ENCODE results near the gene NPTXR. TPM values are rescaled to one million over a fixed set of nuclear protein-coding genes. Genes with fewer than 3 reads are reported as not detected.
A peak's percentile ranks its signal among the peaks of the same experiment; 100 is the strongest.

Gene NPTXR
- total RNA-seq: under 1 TPM; 0.18 to 0.68 (median 0.28) TPM
- long read RNA-seq: 0 reads

DNA sequence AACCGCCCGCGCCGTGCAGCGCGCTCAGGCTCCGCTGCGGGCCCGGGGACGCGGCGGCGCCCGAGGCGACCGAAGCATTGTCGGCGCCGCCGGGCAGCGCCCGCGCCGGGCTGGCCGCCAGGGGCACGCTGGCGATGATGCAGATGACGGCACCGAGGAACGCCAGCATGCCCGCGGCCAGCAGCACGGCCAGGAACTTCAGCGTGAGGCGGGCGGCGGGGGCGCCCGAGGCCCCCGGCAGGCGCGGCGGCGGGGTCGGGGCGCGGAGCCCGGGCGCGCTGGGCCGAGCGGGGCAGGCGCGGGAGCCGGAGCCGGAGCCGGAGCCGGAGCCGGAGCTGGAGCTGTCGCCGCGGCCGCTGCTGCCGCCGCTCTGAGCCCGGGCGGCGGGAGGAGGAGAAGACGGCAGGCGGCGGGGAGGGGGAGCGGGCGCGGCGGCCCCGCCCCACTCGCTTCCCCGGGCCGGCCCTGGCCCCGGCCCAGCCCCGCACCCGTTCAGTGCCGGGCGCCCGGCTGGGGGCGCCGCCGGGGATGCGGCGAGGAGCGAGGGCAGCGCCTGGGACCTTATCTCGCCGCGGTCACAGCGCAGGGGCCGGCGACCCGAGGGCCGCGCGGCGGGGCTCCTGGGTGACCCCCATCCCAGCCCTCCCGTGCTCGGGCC is at the start of gene NPTXR:
Gene NPTXR (minus strand): TSS at position 372 of the 658 bp plus-strand sequence.
- H3K4me3 ChIP-seq: peak within 1 kb of the TSS in 1 of 3 donors; percentile 37
- H3K27ac ChIP-seq: no peak within 1 kb of the TSS
- TF ChIP-seq POLR2A (IDR thresholded peaks at IDR 0.05): no peak
- TF ChIP-seq, protein P1, sequence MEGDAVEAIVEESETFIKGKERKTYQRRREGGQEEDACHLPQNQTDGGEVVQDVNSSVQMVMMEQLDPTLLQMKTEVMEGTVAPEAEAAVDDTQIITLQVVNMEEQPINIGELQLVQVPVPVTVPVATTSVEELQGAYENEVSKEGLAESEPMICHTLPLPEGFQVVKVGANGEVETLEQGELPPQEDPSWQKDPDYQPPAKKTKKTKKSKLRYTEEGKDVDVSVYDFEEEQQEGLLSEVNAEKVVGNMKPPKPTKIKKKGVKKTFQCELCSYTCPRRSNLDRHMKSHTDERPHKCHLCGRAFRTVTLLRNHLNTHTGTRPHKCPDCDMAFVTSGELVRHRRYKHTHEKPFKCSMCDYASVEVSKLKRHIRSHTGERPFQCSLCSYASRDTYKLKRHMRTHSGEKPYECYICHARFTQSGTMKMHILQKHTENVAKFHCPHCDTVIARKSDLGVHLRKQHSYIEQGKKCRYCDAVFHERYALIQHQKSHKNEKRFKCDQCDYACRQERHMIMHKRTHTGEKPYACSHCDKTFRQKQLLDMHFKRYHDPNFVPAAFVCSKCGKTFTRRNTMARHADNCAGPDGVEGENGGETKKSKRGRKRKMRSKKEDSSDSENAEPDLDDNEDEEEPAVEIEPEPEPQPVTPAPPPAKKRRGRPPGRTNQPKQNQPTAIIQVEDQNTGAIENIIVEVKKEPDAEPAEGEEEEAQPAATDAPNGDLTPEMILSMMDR (IDR thresholded peaks at IDR 0.05): peak in 2 of 4 donors; percentile 3 to 19
- H3K4me1 ChIP-seq: peaks cover 0 to 10% (median 0%) of the 10 kb centered on the region in 4 donors
- intact Hi-C loops (cut with DNase I): no loop called here
- no peaks in the 10 kb centered on the region for H3K9me3 ChIP-seq
- no peaks in the 10 kb centered on the region for H3K36me3 ChIP-seq
- ATAC-seq (peak; percentile 54 to 77 (median 71)), DNase-seq (peak in 1 of 3 donors; percentile 52)
- WGBS (ENCODE audit: insufficient coverage, low coverage, low lambda C conversion rate, missing lambda C conversion rate): 0% methylated on average over 1 of the region's 105 CpGs
- H3K27me3 ChIP-seq: peaks cover 0 to 3% of the 10 kb centered on the region in 2 donors

DNA sequence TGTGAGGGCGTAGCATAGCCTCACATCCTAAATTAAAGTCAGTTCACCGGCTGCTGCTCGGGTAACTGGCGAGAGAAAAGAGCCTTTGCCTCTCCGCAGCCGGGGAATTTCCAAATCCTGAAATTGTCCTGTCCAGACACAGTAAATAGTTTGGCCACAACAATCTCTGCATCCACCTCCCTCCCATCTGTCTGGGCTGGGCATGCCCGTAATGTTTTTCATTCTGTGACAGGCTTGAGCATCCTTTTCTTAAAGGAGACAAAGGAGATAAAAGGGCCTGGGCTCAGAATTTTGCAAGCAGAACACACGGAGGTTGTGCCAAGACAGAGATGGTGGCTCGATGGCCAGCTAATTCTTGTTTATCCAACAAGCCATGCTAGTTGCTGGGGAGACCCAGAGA is 47.4 kb upstream of the NPTXR start:
- 47% methylated on average over 8 of the region's 9 CpGs for WGBS (ENCODE audit: insufficient coverage, low coverage, low lambda C conversion rate, missing lambda C conversion rate)
- H3K4me3 ChIP-seq: no peak overlapping the region
- ATAC-seq (no peak), DNase-seq (no peak)
- no peaks in the 10 kb centered on the region for H3K36me3 ChIP-seq
- H3K27me3 ChIP-seq: no peaks in the 10 kb centered on the region
- H3K9me3 ChIP-seq: no peaks in the 10 kb centered on the region
- no peak for TF ChIP-seq POLR2A (IDR thresholded peaks at IDR 0.05)
- TF ChIP-seq, protein P1 (IDR thresholded peaks at IDR 0.05): no peak
- intact Hi-C loops (cut with DNase I): no loop called here
- no peaks in the 10 kb centered on the region for H3K4me1 ChIP-seq
- no peak overlapping the region for H3K27ac ChIP-seq

DNA sequence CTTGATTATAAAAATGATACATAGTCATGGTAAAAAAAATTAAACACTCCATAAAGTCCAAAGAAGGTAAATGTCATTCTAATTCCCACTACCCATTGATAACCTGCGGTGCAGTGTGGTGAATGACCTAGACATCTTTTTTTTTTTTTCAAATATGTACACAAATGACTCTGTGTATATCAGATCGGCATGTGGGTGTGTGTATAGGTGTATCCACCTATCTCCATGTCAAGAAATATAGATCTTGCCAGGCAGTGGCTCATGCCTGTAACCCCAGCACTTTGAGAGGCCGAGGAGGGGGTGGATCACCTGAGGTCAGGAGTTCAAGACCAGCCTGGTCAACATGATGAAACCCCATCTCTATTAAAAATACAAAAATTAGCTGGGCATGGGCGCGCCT is 46.5 kb upstream of the NPTXR start:
- intact Hi-C loops (cut with DNase I): no loop called here
- no peaks in the 10 kb centered on the region for H3K27me3 ChIP-seq
- H3K4me3 ChIP-seq: no peak overlapping the region
- 72% methylated on average over 4 of the region's 5 CpGs for WGBS (ENCODE audit: insufficient coverage, low coverage, low lambda C conversion rate, missing lambda C conversion rate)
- no peak overlapping the region for H3K27ac ChIP-seq
- no peak for DNase-seq
- H3K36me3 ChIP-seq: no peaks in the 10 kb centered on the region
- H3K9me3 ChIP-seq: no peaks in the 10 kb centered on the region
- no peaks in the 10 kb centered on the region for H3K4me1 ChIP-seq
- TF ChIP-seq, protein P1 (IDR thresholded peaks at IDR 0.05): no peak
- no peak for TF ChIP-seq POLR2A (IDR thresholded peaks at IDR 0.05)
- ATAC-seq: no peak

DNA sequence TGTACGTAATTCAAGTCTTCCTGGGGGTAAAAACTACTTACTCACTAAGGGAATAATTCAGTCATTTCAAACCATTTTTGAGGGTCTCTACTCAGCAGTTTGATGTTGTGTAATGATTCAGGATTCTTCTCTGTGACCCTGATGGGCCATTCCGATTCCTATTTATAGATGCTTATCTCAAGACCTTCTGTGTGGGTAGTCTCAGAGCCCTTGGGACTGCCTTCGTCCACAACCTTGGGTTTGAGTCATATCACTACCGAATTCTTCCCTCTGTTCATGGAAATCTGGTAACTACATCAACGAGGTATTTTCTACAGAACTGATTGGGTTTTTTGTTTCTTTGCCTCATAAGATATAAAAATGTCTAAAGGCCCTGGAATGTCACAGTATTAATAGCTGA is 42.5 kb upstream of the NPTXR start:
- 63% methylated on average over 5 of the region's 5 CpGs for WGBS (ENCODE audit: insufficient coverage, low coverage, low lambda C conversion rate, missing lambda C conversion rate)

More for the DNA sequence above, 42.5 kb upstream of the NPTXR start:
- no peak overlapping the region for H3K4me3 ChIP-seq
- H3K27me3 ChIP-seq: no peaks in the 10 kb centered on the region
- H3K36me3 ChIP-seq: no peaks in the 10 kb centered on the region
- ATAC-seq (no peak), DNase-seq (no peak)
- intact Hi-C loops (cut with DNase I): no loop called here
- H3K27ac ChIP-seq: no peak overlapping the region
- no peak for TF ChIP-seq POLR2A (IDR thresholded peaks at IDR 0.05)
- TF ChIP-seq, protein P1 (IDR thresholded peaks at IDR 0.05): no peak
- H3K9me3 ChIP-seq: no peaks in the 10 kb centered on the region
- H3K4me1 ChIP-seq: peaks cover 0 to 3% (median 0%) of the 10 kb centered on the region in 4 donors

Measured in right lobe of liver (tissue), 6 donors.